CD4-positive, alpha-beta T cell (primary cell): ENCODE data around the gene RBMS1. TPM values are rescaled to one million over a fixed set of nuclear protein-coding genes. Genes with fewer than 3 reads are reported as not detected.
A peak's percentile ranks its signal among the peaks of the same experiment; 100 is the strongest.

Source experiments
- ATAC-seq: fragments of 200-7000 bp; cut with Tn5 transposase; one replicate; pipeline ENCODE4 v1.10.0; 2022; ENCODE audit warnings: mild to moderate bottlenecking; ENCODE audit not compliant: poor library complexity
- CTCF ChIA-PET: fragments of 350-600 bp; sonication (Branson Sonifier 250); formaldehyde crosslinking; loops from one replicate; lab custom pipeline; 2021; ENCODE audit warnings: antibody characterized with exemption, inconsistent platforms; lab: Charles Lee
- POLR2A ChIA-PET: fragments of 350-600 bp; sonication (Branson Sonifier 250); formaldehyde crosslinking; loops from one replicate; lab custom pipeline; 2021; ENCODE audit warnings: antibody characterized with exemption, inconsistent platforms; lab: Charles Lee
- DNase-seq, 14 experiments: peaks; one replicate each; pipeline ENCODE4 v3.0.0-alpha.2; 2013 to 2020; ENCODE audit warnings: mixed read lengths in 2 of 14
- H3K27ac ChIP-seq, 2 donors: one replicate each; pipeline versions ENCODE4 v1.5.1 to v1.7.0; 2013; ENCODE audit warnings: low read length in 2 of 2, low read depth in 1 of 2, mild to moderate bottlenecking in 1 of 2
- H3K27me3 ChIP-seq, 2 experiments: 1 replicate in 1 of 2; 2 replicates in 1 of 2; pipeline versions ENCODE4 v1.6.1 to v1.7.0; 2013; ENCODE audit warnings: low read length in 2 of 2, control low read depth in 1 of 2, mild to moderate bottlenecking in 1 of 2, moderate library complexity in 1 of 2; ENCODE audit not compliant: insufficient read depth in 2 of 2, control insufficient read depth in 1 of 2
- H3K36me3 ChIP-seq: one replicate; pipeline ENCODE4 v1.6.1; 2013; ENCODE audit warnings: low read length, control low read depth; ENCODE audit not compliant: insufficient read depth
- H3K4me1 ChIP-seq: one replicate; pipeline ENCODE4 v1.6.1; 2013; ENCODE audit warnings: low read length, control low read depth; ENCODE audit not compliant: insufficient read depth
- H3K4me3 ChIP-seq: one replicate; pipeline ENCODE4 v1.5.1; 2013; ENCODE audit warnings: mild to moderate bottlenecking, low read length, moderate library complexity
- H3K9me3 ChIP-seq, 2 experiments: 1 replicate in 1 of 2; 2 replicates in 1 of 2; pipeline versions ENCODE4 v1.6.1 to v1.7.0; 2013; ENCODE audit warnings: low read length in 2 of 2, mild to moderate bottlenecking in 2 of 2, control low read depth in 1 of 2, moderate library complexity in 1 of 2; ENCODE audit not compliant: control insufficient read depth in 1 of 2, insufficient read depth in 1 of 2
- H3K27ac Mint-ChIP-seq: one replicate; pipeline ENCODE4 v1.8.0; 2020; ENCODE audit warnings: mixed read lengths
- H3K27me3 Mint-ChIP-seq: one replicate; pipeline ENCODE4 v1.8.0; 2021; ENCODE audit warnings: mixed read lengths
- H3K36me3 Mint-ChIP-seq: one replicate; pipeline ENCODE4 v1.8.0; 2021; ENCODE audit warnings: low read depth, mixed read lengths
- H3K4me1 Mint-ChIP-seq: one replicate; pipeline ENCODE4 v1.8.0; 2021; ENCODE audit warnings: low read depth, mixed read lengths
- H3K4me3 Mint-ChIP-seq: one replicate; pipeline ENCODE4 v1.8.0; 2020; ENCODE audit warnings: mild to moderate bottlenecking, mixed read lengths
- H3K9me3 Mint-ChIP-seq: one replicate; pipeline ENCODE4 v1.8.0; 2020; ENCODE audit warnings: mixed read lengths
- CTCF ChIP-seq: fragments of 200-600 bp; IDR thresholded peaks from one replicate; pipeline ENCODE4 v1.8.0; 2022; ENCODE audit warnings: antibody characterized with exemption, mild to moderate bottlenecking
- intact Hi-C, 2 experiments: fragments of 100-400 bp; cut with DNase I in 1 of 2; cut with micrococcal nuclease in 1 of 2; formaldehyde crosslinking; loops; one replicate each; pipeline versions ENCODE4 v1.15.1 to v1.9.0; 2023 to 2025; cut with DNase I, micrococcal nuclease
- total RNA-seq, 174 experiments: library from RNA in 2 of 174; stranded (reverse) in 2 of 174; gene quantifications; one replicate each; pipeline ENCODE4 v1.2.3 and lab custom pipeline; 2021 to 2026

The RBMS1 gene
- total RNA-seq, 2 experiments from 2014 or later: 88.6 to 90.3 TPM

GRCh38 chr2:160479269-160479668 lies 14.3 kb downstream of the RBMS1 start:
- H3K4me3 Mint-ChIP-seq: peak overlapping the region; percentile 61
- POLR2A ChIA-PET: interaction anchor here (0.6 to 2.1 kb wide), 3 partner anchors 12 to 72 kb away, joined by 3 to 6 read pairs (median 3); no protein-coding TSS in a partner anchor

GRCh38 chr2:160478660-160479059 lies 14.9 kb downstream of the RBMS1 start:
- Mint-ChIP-seq H3K9me3 (no peaks in the 10 kb centered on the region), H3K27me3 (no peaks in the 10 kb centered on the region), H3K36me3 (peaks cover 9% of the 10 kb centered on the region), H3K4me1 (peaks cover 89% of the 10 kb centered on the region), H3K27ac (peak overlapping the region; percentile 85), H3K4me3 (no peak overlapping the region)
- Histone ChIP-seq H3K4me1 (peaks cover 30% of the 10 kb centered on the region), H3K9me3 (no peaks in the 10 kb centered on the region), H3K36me3 (no peaks in the 10 kb centered on the region), H3K27ac (peak overlapping the region in 1 of 2 donors; percentile 46), H3K4me3 (no peak overlapping the region), H3K27me3 (no peaks in the 10 kb centered on the region)
- no peak for TF ChIP-seq CTCF
- ChIA-PET CTCF (interaction anchor here (1.2 kb wide), 1 partner anchor 42 kb away, joined by 3 read pairs; no protein-coding TSS in a partner anchor), POLR2A (interaction anchor here (1.6 to 2.1 kb wide), 2 partner anchors 67 to 71 kb away, joined by 3 to 6 read pairs; no protein-coding TSS in a partner anchor)
- intact Hi-C loops: loop anchor here in 1 of 2 experiments (5.0 kb wide), 1 partner anchor 71 kb away; no protein-coding TSS in a partner anchor
- ATAC-seq (no peak), DNase-seq (no peak)

More at GRCh38 chr2:160479269-160479668, 14.3 kb downstream of the RBMS1 start:
- ATAC-seq: no peak
- Mint-ChIP-seq H3K27ac (peak overlapping the region; percentile 85), H3K9me3 (no peaks in the 10 kb centered on the region), H3K4me1 (peaks cover 87% of the 10 kb centered on the region), H3K27me3 (no peaks in the 10 kb centered on the region), H3K36me3 (peaks cover 9% of the 10 kb centered on the region)
- no peaks in the 10 kb centered on the region for H3K36me3 ChIP-seq
- no peaks in the 10 kb centered on the region for H3K27me3 ChIP-seq
- CTCF ChIA-PET: interaction anchor here (1.2 kb wide), 1 partner anchor 43 kb away, joined by 3 read pairs; no protein-coding TSS in a partner anchor
- H3K4me3 ChIP-seq: no peak overlapping the region
- H3K4me1 ChIP-seq: peaks cover 36% of the 10 kb centered on the region
- no peak for TF ChIP-seq CTCF
- H3K27ac ChIP-seq: peak overlapping the region in 1 of 2 donors; percentile 46
- intact Hi-C loops: loop anchor here in 1 of 2 experiments (5.0 kb wide), 1 partner anchor 72 kb away; no protein-coding TSS in a partner anchor
- DNase-seq: no peak
- peaks cover 0 to 2% of the 10 kb centered on the region in 2 experiments for H3K9me3 ChIP-seq

- Histone ChIP-seq H3K27me3 (no peaks in the 10 kb centered on the region), H3K4me3 (no peak overlapping the region), H3K27ac (no peak overlapping the region), H3K4me1 (peaks cover 30% of the 10 kb centered on the region), H3K9me3 (no peaks in the 10 kb centered on the region), H3K36me3 (no peaks in the 10 kb centered on the region)
- Mint-ChIP-seq H3K27ac (peak overlapping the region; percentile 85), H3K9me3 (no peaks in the 10 kb centered on the region), H3K36me3 (peaks cover 9% of the 10 kb centered on the region), H3K4me1 (peaks cover 91% of the 10 kb centered on the region), H3K27me3 (no peaks in the 10 kb centered on the region), H3K4me3 (no peak overlapping the region)
- intact Hi-C loops: loop anchor here in 1 of 2 experiments (5.0 kb wide), 1 partner anchor 70 kb away; no protein-coding TSS in a partner anchor
- ATAC-seq: no peak
- ChIA-PET POLR2A (interaction anchor here (0.9 kb wide), 1 partner anchor 64 kb away, joined by 3 read pairs; no protein-coding TSS in a partner anchor), CTCF (interaction anchor here (0.6 to 0.7 kb wide), 2 partner anchors 49 to 192 kb away, joined by 3 to 4 read pairs; no protein-coding TSS in a partner anchor)
- DNase-seq: no peak
- no peak for TF ChIP-seq CTCF
Measured at GRCh38 chr2:160477032-160477431, 16.6 kb downstream of the RBMS1 start.
